ENCODE data around the gene RPS27. TPM values are rescaled to one million over a fixed set of nuclear protein-coding genes. Genes with fewer than 3 reads are reported as not detected.

RPS27 gene
- total RNA-seq, 4 donors from 2014 or later, result 1,269 to 1,948 (median 1,828) TPM

- Histone ChIP-seq H3K4me3 (peak overlapping the region; percentile 61 to 86 (median 80)), H3K27ac (peak overlapping the region; percentile 91 to 98 (median 94)), H3K9me3 (no peaks in the 10 kb centered on the region), H3K36me3 (no peaks in the 10 kb centered on the region), H3K27me3 (no peaks in the 10 kb centered on the region), H3K4me1 (peaks cover 59 to 63% of the 10 kb centered on the region in 2 donors)
- DNase-seq (peak; percentile 59 to 67), ATAC-seq (peak; percentile 21 to 25)
- in situ Hi-C loops (cut with MboI; ENCODE audit: low sequenced_read_pairs in 4 of 4), result loop anchor here in 1 of 4 donors (10.0 kb wide), 1 partner anchor 288 kb away; the partner anchor contains the start of genes ILF2 and NPR1
- intact Hi-C loops (cut with DNase I; ENCODE audit: low total_unique reads), result no loop called here
- peak; percentile 4 to 12 for TF ChIP-seq POLR2A (IDR thresholded peaks at IDR 0.05)
- TF ChIP-seq CTCF (IDR thresholded peaks at IDR 0.05 in 4 of 5, conservative IDR thresholded peaks at IDR 0.05 in 1 of 5), result no peak
These were observed 28.2 kb upstream of the RPS27 start for GRCh38 chr1:153962088-153963029.

- ATAC-seq, result peak; percentile 59 to 67
- no peaks in the 10 kb centered on the region for H3K9me3 ChIP-seq
- peak within 1 kb of the TSS; percentile 91 to 98 (median 94) for H3K27ac ChIP-seq
- H3K27me3 ChIP-seq, result no peaks in the 10 kb centered on the region
- DNase-seq, result peak; percentile 99
- peaks cover 61 to 64% of the 10 kb centered on the region in 2 donors for H3K4me1 ChIP-seq
- H3K36me3 ChIP-seq, result no peaks in the 10 kb centered on the region
- TF ChIP-seq POLR2A (IDR thresholded peaks at IDR 0.05), result peak; percentile 69 to 82
- TF ChIP-seq CTCF (IDR thresholded peaks at IDR 0.05 in 4 of 5, conservative IDR thresholded peaks at IDR 0.05 in 1 of 5), result no peak
- peak within 1 kb of the TSS; percentile 61 to 86 (median 80) for H3K4me3 ChIP-seq
- intact Hi-C loops (cut with DNase I; ENCODE audit: low total_unique reads) (no loop called here), in situ Hi-C loops (cut with MboI; ENCODE audit: low sequenced_read_pairs in 4 of 4) (loop anchor here in 1 of 4 donors (10.0 kb wide), 1 partner anchor 288 kb away; the partner anchor contains the start of genes ILF2 and NPR1)
These were observed 27.3 kb upstream of the RPS27 start, which contains the start of gene SLC39A1 for GRCh38 chr1:153963030-153963849. Gene SLC39A1, minus strand, starts transcription at chr1:153963537. Its CDS starts 822 bp downstream, at chr1:153962715.

GRCh38 chr1:153963850-153964331 is 26.7 kb upstream of the RPS27 start:
- Histone ChIP-seq H3K36me3 (no peaks in the 10 kb centered on the region), H3K4me3 (peak overlapping the region; percentile 61 to 86 (median 80)), H3K9me3 (no peaks in the 10 kb centered on the region), H3K4me1 (peaks cover 63 to 67% of the 10 kb centered on the region in 2 donors), H3K27ac (peak overlapping the region; percentile 91 to 98 (median 94)), H3K27me3 (no peaks in the 10 kb centered on the region)
- no peak for TF ChIP-seq CTCF (IDR thresholded peaks at IDR 0.05 in 4 of 5, conservative IDR thresholded peaks at IDR 0.05 in 1 of 5)
- no peak for TF ChIP-seq POLR2A (IDR thresholded peaks at IDR 0.05)
- intact Hi-C loops (cut with DNase I; ENCODE audit: low total_unique reads) (no loop called here), in situ Hi-C loops (cut with MboI; ENCODE audit: low sequenced_read_pairs in 4 of 4) (loop anchor here in 1 of 4 donors (10.0 kb wide), 1 partner anchor 289 kb away; the partner anchor contains the start of genes ILF2 and NPR1)
- ATAC-seq, result no peak
- no peak for DNase-seq

Data from gastrocnemius medialis (tissue), 4 donors.